HEK293T (cell line): ENCODE measurements around the gene TRAT1.

Experiments used
- CTCF ChIA-PET: fragments of 350-600 bp; formaldehyde crosslinking; extraction: SDS; loops from one replicate; lab custom pipeline; 2021; ENCODE audit warnings: antibody characterized with exemption, inconsistent platforms; lab: Yijun Ruan, JAX
- POLR2A ChIA-PET: fragments of 350-600 bp; formaldehyde crosslinking; extraction: SDS; loops from one replicate; lab custom pipeline; 2020; ENCODE audit warnings: antibody characterized with exemption, inconsistent platforms; lab: Yijun Ruan, JAX
- DNase-seq: peaks from one replicate; pipeline ENCODE4 v3.0.0; 2012; ENCODE audit warnings: mixed read lengths; ENCODE audit errors: extremely low spot score
- ARNT ChIP-seq: fragments of 450-650 bp; IDR thresholded peaks from 2 replicates; pipeline ENCODE4 v1.6.1; 2017; ENCODE audit warnings: mild to moderate bottlenecking
- BHLHE40 ChIP-seq: fragments of 450-650 bp; IDR thresholded peaks from 2 replicates; pipeline ENCODE4 v1.6.1; 2016; ENCODE audit warnings: mild to moderate bottlenecking, moderate library complexity, borderline replicate concordance
- CTBP1 ChIP-seq: fragments of 450-650 bp; IDR thresholded peaks from 2 replicates; pipeline ENCODE4 v1.6.1; 2016; ENCODE audit warnings: borderline replicate concordance
- ELF4 ChIP-seq: fragments of 450-650 bp; IDR thresholded peaks from 2 replicates; pipeline ENCODE4 v1.6.1; 2017; ENCODE audit warnings: antibody characterized with exemption
- FOXA1 ChIP-seq: fragments of 450-650 bp; IDR thresholded peaks from 2 replicates; pipeline ENCODE4 v1.6.1; 2016; ENCODE audit warnings: mild to moderate bottlenecking
- FOXK2 ChIP-seq: fragments of 450-650 bp; IDR thresholded peaks from 2 replicates; pipeline ENCODE4 v1.6.1; 2016; ENCODE audit warnings: mild to moderate bottlenecking
- FOXM1 ChIP-seq: fragments of 450-650 bp; IDR thresholded peaks from 2 replicates; pipeline ENCODE4 v1.6.1; 2017; ENCODE audit warnings: mild to moderate bottlenecking, borderline replicate concordance
- HDGF ChIP-seq: fragments of 450-650 bp; IDR thresholded peaks from 2 replicates; pipeline ENCODE4 v1.6.1; 2017; ENCODE audit warnings: antibody characterized with exemption, borderline replicate concordance
- L3MBTL2 ChIP-seq: fragments of 450-650 bp; conservative IDR thresholded peaks from 2 replicates; pipeline ENCODE4 v1.6.1; 2016; ENCODE audit warnings: mild to moderate bottlenecking
- LEF1 ChIP-seq: fragments of 450-650 bp; IDR thresholded peaks from 2 replicates; pipeline ENCODE4 v1.6.1; 2017; ENCODE audit warnings: mild to moderate bottlenecking, borderline replicate concordance
- NFRKB ChIP-seq: fragments of 450-650 bp; IDR thresholded peaks from 2 replicates; pipeline ENCODE4 v1.6.1; 2016; ENCODE audit warnings: mild to moderate bottlenecking, moderate library complexity
- PKNOX1 ChIP-seq: fragments of 450-650 bp; IDR thresholded peaks from 2 replicates; pipeline ENCODE4 v1.6.1; 2016
- SP1 ChIP-seq: fragments of 450-650 bp; IDR thresholded peaks from 2 replicates; pipeline ENCODE4 v1.6.1; 2017
- SUZ12 ChIP-seq: fragments of 450-650 bp; IDR thresholded peaks from 2 replicates; pipeline ENCODE4 v1.6.1; 2016; ENCODE audit warnings: mild to moderate bottlenecking
- TARDBP ChIP-seq: fragments of 450-650 bp; IDR thresholded peaks from 2 replicates; pipeline ENCODE4 v1.6.1; 2016
- ZNF384 ChIP-seq: fragments of 450-650 bp; IDR thresholded peaks from 2 replicates; pipeline ENCODE4 v1.6.1; 2016

TRAT1 gene

DNA sequence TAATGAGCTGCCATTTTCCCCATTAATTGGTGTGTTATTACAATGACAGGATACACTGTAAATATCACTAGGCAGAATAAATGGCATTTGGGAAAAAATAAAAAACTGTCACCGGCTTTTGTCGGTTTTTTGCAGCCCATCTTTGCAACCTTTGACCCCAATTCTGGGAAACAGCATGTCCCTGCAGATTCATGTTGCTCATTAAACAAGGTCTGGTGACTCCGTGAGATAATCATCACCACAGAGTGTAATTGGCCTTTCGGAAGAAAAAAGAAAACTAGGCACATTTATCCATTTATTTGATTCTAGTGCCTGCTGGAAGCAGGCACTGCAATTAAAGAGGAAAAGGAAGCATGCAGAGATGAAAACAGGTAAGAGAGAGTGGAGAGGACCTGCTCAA, 64.5 kb downstream of the TRAT1 start:
- POLR2A ChIA-PET, result no interaction called here
- DNase-seq, result no peak
- CTCF ChIA-PET, result no interaction called here
- TF ChIP-seq CTBP1 (no peak), NFRKB (no peak), PKNOX1 (no peak), BHLHE40 (no peak), LEF1 (no peak), FOXA1 (no peak), ZNF384 (no peak), ARNT (no peak), SP1 (no peak), TARDBP (no peak), ELF4 (no peak), HDGF (no peak), L3MBTL2 (no peak), FOXM1 (no peak), FOXK2 (no peak), SUZ12 (no peak)

- ChIA-PET CTCF (no interaction called here), POLR2A (no interaction called here)
- TF ChIP-seq NFRKB (no peak), SUZ12 (no peak), PKNOX1 (no peak), ARNT (no peak), CTBP1 (no peak), ZNF384 (no peak), FOXA1 (no peak)
- DNase-seq, result no peak
Measured at GRCh38 chr3:108887777-108888176, 65.2 kb downstream of the TRAT1 start.

DNA sequence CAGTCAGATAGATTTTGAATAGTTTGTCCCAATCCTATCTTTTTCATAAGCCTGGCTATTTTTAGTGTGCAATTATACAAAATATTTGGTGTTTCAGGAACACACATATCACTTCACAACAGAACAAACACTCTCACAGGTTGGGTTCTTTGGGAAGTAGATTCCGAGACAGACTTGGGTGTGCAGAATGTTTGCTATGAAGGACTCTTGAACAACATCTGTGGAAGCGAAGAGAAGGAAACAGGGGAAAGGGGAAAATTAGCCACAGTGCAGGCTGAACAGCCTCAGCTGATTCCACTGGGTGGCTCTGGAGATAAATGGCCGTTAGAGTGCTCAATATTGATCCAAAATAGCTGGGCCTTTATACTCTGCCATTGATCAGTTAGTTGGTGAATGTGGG, 69.2 kb downstream of the TRAT1 start:
- POLR2A ChIA-PET, result no interaction called here
- no peak for DNase-seq
- CTCF ChIA-PET, result interaction anchor here (0.7 kb wide), 1 partner anchor 656 kb away, joined by 3 read pairs; no protein-coding TSS in a partner anchor

DNA sequence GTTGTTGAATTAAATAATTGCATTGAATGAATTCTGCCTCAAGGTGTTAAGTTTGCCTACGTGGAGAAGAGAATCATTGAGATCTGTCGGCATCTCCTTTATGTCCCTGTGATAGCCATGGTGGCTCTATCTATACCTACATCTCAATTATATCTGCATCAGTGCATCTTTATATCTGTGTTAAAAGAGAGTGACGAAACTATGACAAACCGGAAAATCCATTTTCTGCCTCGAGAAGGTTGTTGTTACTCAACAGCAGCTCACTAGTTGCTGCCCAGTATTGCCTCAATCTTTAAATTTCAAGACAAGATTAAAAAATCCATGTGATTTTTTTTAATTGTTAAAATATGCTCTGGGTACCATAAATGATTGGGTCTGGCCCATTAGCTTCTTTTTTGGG, 72.4 kb downstream of the TRAT1 start:
- ChIA-PET CTCF (interaction anchor here (1.0 kb wide), 1 partner anchor 20 kb away, joined by 3 read pairs; no protein-coding TSS in a partner anchor), POLR2A (no interaction called here)
- DNase-seq, result no peak
- TF ChIP-seq TARDBP, result no peak

More for the DNA sequence above, 69.2 kb downstream of the TRAT1 start:
- no peak for TF ChIP-seq L3MBTL2
- no peak for TF ChIP-seq SP1
- TF ChIP-seq HDGF, result no peak
- no peak for TF ChIP-seq NFRKB
- no peak for TF ChIP-seq ARNT

GRCh38 chr3:108897883-108898282, 75.3 kb downstream of the TRAT1 start:
- no peak for DNase-seq
- POLR2A ChIA-PET, result no interaction called here
- TF ChIP-seq FOXA1 (no peak), LEF1 (no peak), CTBP1 (no peak), FOXK2 (no peak), HDGF (no peak), ARNT (no peak), L3MBTL2 (no peak), FOXM1 (no peak), SP1 (no peak), NFRKB (no peak), ZNF384 (no peak), BHLHE40 (no peak), SUZ12 (no peak), ELF4 (no peak), TARDBP (no peak), PKNOX1 (no peak)
- CTCF ChIA-PET, result no interaction called here

- ChIA-PET POLR2A (no interaction called here), CTCF (interaction anchor here (0.7 kb wide), 1 partner anchor 19 kb away, joined by 3 read pairs; no protein-coding TSS in a partner anchor)
- no peak for DNase-seq
- TF ChIP-seq ZNF384 (no peak), LEF1 (no peak)
Measured at GRCh38 chr3:108899530-108899929, 76.9 kb downstream of the TRAT1 start.
